ENCODE results near the gene CAPZB.

Gene CAPZB

GRCh38 chr1:19457607-19458006, 27.7 kb downstream of the CAPZB start:
- TF ChIP-seq, protein P1, sequence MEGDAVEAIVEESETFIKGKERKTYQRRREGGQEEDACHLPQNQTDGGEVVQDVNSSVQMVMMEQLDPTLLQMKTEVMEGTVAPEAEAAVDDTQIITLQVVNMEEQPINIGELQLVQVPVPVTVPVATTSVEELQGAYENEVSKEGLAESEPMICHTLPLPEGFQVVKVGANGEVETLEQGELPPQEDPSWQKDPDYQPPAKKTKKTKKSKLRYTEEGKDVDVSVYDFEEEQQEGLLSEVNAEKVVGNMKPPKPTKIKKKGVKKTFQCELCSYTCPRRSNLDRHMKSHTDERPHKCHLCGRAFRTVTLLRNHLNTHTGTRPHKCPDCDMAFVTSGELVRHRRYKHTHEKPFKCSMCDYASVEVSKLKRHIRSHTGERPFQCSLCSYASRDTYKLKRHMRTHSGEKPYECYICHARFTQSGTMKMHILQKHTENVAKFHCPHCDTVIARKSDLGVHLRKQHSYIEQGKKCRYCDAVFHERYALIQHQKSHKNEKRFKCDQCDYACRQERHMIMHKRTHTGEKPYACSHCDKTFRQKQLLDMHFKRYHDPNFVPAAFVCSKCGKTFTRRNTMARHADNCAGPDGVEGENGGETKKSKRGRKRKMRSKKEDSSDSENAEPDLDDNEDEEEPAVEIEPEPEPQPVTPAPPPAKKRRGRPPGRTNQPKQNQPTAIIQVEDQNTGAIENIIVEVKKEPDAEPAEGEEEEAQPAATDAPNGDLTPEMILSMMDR (IDR thresholded peaks at IDR 0.05; ENCODE audit: low read depth, low read length, missing control alignments), result no peak
- H3K4me3 ChIP-seq (ENCODE audit: low read depth, low read length), result no peak overlapping the region
- DNase-seq (ENCODE audit: low read depth), result no peak

DNA sequence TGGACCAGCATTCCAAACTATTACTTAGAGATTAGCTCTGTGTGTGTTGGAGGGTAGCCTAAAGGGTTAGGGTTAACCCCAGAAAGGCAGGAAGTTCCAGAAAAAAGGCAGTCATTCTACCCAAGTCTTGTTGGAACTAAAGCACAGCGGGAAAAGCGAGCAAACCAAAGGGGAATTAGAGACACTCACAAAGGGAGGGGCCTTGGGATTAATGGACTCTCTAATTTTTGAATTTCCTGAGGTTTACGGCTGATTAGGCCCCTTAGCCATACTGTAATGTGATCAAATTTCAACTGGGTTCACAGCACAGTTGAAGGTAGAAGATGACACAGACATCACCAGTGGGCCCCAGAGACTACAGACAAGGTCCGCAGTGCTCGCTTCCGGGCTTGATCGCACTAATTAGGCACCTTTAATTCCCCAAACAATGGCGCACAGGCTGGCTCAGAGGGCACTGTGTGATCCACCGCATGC, 28.3 kb downstream of the CAPZB start:
- no peak overlapping the region for H3K4me3 ChIP-seq (ENCODE audit: low read depth, low read length)
- no peak for DNase-seq (ENCODE audit: low read depth)
- TF ChIP-seq, protein P1 (IDR thresholded peaks at IDR 0.05; ENCODE audit: low read depth, low read length, missing control alignments), result no peak

GRCh38 chr1:19455353-19455752, 30.0 kb downstream of the CAPZB start:
- TF ChIP-seq, protein P1 (IDR thresholded peaks at IDR 0.05; ENCODE audit: low read depth, low read length, missing control alignments), result no peak
- no peak for DNase-seq (ENCODE audit: low read depth)

GRCh38 chr1:19454265-19455146, 30.8 kb downstream of the CAPZB start:
- TF ChIP-seq, protein P1 (IDR thresholded peaks at IDR 0.05; ENCODE audit: low read depth, low read length, missing control alignments), result no peak
- no peak for DNase-seq (ENCODE audit: low read depth)
- no peak overlapping the region for H3K4me3 ChIP-seq (ENCODE audit: low read depth, low read length)

More at GRCh38 chr1:19455353-19455752, 30.0 kb downstream of the CAPZB start:
- H3K4me3 ChIP-seq (ENCODE audit: low read depth, low read length), result no peak overlapping the region

- H3K4me3 ChIP-seq (ENCODE audit: low read depth, low read length), result no peak overlapping the region
- TF ChIP-seq, protein P1 (IDR thresholded peaks at IDR 0.05; ENCODE audit: low read depth, low read length, missing control alignments), result no peak
- DNase-seq (ENCODE audit: low read depth), result no peak
Measured at GRCh38 chr1:19453741-19454201, 31.6 kb downstream of the CAPZB start.

DNA sequence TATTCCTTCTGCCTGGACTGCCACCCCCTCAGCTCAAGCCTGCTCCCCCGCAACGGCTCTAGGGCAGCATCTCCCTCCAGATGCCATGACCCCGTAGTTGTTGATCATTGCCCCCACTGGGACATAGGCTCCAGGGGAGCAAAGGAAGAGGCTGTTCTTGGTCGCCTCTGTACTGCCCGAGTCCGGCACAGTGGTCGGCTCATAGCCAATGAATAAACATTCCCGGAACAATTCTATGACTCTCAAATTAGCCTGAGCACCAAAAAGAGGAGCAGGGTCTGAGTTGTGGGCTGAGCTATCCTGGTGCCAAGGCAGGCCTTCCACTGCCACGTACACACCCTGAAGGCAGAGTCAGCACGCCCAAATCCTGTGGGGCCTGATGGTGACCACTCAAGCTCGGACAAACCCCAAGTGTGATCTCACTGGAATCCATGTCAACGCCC, 33.1 kb downstream of the CAPZB start:
- TF ChIP-seq, protein P1 (IDR thresholded peaks at IDR 0.05; ENCODE audit: low read depth, low read length, missing control alignments), result no peak
- DNase-seq (ENCODE audit: low read depth), result no peak
- H3K4me3 ChIP-seq (ENCODE audit: low read depth, low read length), result no peak overlapping the region
